GM21367 (cell line): ENCODE measurements around the gene GASK1A.
"Not testable (repeated sequence)": the region's sequence is repeated elsewhere in the genome, so short reads cannot be mapped to it uniquely, and the experiment has no call there.

Experiments
- ATAC-seq: cut with Tn5 transposase; IDR thresholded peaks from one replicate; pipeline ENCODE4 v1.9.1; 2021; ENCODE audit not compliant: unreplicated experiment

GASK1A gene

GRCh38 chr3:43031485-43031884, 52.4 kb downstream of the GASK1A start:
- ATAC-seq: no peak

GRCh38 chr3:43031889-43032545, 52.9 kb downstream of the GASK1A start:
- no peak for ATAC-seq

GRCh38 chr3:43032646-43033628, 53.8 kb downstream of the GASK1A start:
- ATAC-seq: no peak

GRCh38 chr3:43034200-43034599, 55.1 kb downstream of the GASK1A start:
- no peak for ATAC-seq

GRCh38 chr3:43034911-43035310, 55.8 kb downstream of the GASK1A start:
- no peak for ATAC-seq

- ATAC-seq: no peak
Measured at GRCh38 chr3:43035801-43036365, 56.8 kb downstream of the GASK1A start.

- no peak for ATAC-seq
Measured at GRCh38 chr3:43036621-43037423, 57.7 kb downstream of the GASK1A start.

- no peak for ATAC-seq
Measured at GRCh38 chr3:43038010-43038409, 58.9 kb downstream of the GASK1A start.

- ATAC-seq: no peak
Measured at GRCh38 chr3:43041517-43041916, 62.4 kb downstream of the GASK1A start.

- ATAC-seq: no peak
Measured at GRCh38 chr3:43043071-43043766, 64.1 kb downstream of the GASK1A start.

GRCh38 chr3:43043793-43044192, 64.7 kb downstream of the GASK1A start:
- ATAC-seq: no peak

GRCh38 chr3:43045079-43045478, 66.0 kb downstream of the GASK1A start:
- not testable (repeated sequence) for ATAC-seq

- no peak for ATAC-seq
Measured at GRCh38 chr3:43046583-43046982, 67.5 kb downstream of the GASK1A start.

GRCh38 chr3:43048470-43048869, 69.4 kb downstream of the GASK1A start:
- no peak for ATAC-seq

GRCh38 chr3:43053291-43053690, 74.2 kb downstream of the GASK1A start:
- ATAC-seq: no peak

- no peak for ATAC-seq
Measured at GRCh38 chr3:43054754-43055153, 75.6 kb downstream of the GASK1A start.

- ATAC-seq: no peak
Measured at GRCh38 chr3:43055393-43055792, 76.3 kb downstream of the GASK1A start.

- no peak for ATAC-seq
Measured at GRCh38 chr3:43055806-43056770, 77.0 kb downstream of the GASK1A start.

GRCh38 chr3:43059456-43059855, 80.3 kb downstream of the GASK1A start:
- ATAC-seq: no peak
